ENCODE data around the gene SLC6A9.

The SLC6A9 gene

DNA sequence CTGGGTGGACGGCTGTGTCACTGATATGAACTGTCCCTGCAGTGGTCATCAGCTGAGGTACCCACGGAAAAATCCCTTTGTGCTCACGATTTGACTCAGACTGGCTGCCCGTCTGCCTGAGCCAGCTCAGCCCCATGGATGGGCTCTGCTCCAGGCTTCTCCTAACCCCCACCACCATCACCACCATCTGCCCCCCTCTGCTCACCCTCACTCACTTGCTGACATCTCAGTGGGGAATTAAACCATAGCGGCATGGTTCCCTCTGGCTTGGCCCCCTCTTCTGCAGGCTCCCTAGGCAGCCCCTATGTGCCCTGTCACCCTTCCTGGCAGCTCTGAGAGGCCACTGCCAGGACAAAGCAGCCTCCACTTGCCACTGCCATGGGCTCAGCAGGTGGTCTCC is 17.3 kb downstream of the SLC6A9 start:
- no peak overlapping the region for H3K4me3 ChIP-seq (ENCODE audit: low read length)
- DNase-seq (ENCODE audit: low read depth): no peak
- H3K36me3 ChIP-seq (ENCODE audit: control insufficient read depth, insufficient read depth, low read length, severe bottlenecking): no peaks in the 10 kb centered on the region
- no peaks in the 10 kb centered on the region for H3K27me3 ChIP-seq (replicated peaks; ENCODE audit: control insufficient read depth, insufficient read depth, low read length)
- no peaks in the 10 kb centered on the region for H3K9me3 ChIP-seq (ENCODE audit: control insufficient read depth, low read length)
- H3K9ac ChIP-seq (ENCODE audit: low read length): no peak overlapping the region
- peaks cover 8% of the 10 kb centered on the region for H3K4me1 ChIP-seq (ENCODE audit: control insufficient read depth, insufficient read depth, low read length)

DNA sequence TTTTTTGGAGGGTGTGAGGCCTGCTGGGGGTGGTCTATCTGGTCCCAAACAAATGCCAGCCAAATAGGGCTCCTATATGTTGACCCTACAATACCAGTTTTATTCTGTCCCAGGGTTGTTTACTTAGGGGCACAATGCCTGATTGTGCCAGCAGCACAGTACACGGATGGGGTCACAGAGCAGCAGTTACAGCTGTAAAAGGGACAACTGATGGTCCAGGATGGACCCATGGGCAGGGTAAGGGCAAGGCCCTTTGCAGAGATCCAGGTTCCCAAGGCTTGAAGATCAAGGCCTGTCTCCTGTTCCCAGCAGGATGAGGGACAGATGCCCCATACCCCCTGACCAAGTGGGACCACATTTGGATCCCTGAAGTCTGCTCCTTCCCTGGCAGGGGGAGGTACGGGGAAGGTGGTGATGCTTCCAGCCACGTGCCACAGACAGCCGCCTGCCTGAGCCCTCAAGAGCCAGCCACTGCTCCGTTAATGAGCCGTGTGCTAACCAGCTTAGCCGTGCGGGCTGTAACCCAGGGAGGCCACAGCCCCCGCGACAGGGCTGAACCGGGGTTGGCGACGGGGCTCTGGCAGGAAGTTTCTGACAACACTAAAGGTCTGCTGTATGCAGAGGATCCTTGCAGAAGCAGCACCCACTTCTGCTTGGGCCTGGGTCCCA is 18.2 kb downstream of the SLC6A9 start:
- no peaks in the 10 kb centered on the region for H3K27me3 ChIP-seq (replicated peaks; ENCODE audit: control insufficient read depth, insufficient read depth, low read length)
- DNase-seq (ENCODE audit: low read depth): no peak
- peaks cover 8% of the 10 kb centered on the region for H3K4me1 ChIP-seq (ENCODE audit: control insufficient read depth, insufficient read depth, low read length)
- H3K9me3 ChIP-seq (ENCODE audit: control insufficient read depth, low read length): no peaks in the 10 kb centered on the region
- H3K36me3 ChIP-seq (ENCODE audit: control insufficient read depth, insufficient read depth, low read length, severe bottlenecking): no peaks in the 10 kb centered on the region
- no peak overlapping the region for H3K9ac ChIP-seq (ENCODE audit: low read length)
- H3K4me3 ChIP-seq (ENCODE audit: low read length): no peak overlapping the region

DNA sequence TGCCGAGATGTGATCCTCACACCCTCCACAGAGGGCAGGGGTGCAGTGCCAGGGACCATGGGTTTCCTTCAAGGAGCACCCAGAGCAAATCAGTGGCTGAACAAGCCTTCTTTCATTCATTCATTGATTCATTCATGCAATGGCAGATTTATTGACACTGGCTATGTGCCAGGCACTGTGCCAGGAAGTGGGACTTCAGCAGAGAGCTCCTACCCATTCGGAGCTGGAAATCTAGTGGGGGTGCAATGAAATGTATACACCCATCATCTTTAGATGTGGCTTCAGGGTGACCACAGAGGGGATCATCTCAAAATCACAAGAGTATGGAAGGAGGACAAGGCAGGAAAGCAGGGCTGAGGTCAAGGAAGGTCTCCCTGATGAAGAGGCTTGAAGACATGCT is 18.9 kb downstream of the SLC6A9 start:
- no peak overlapping the region for H3K9ac ChIP-seq (ENCODE audit: low read length)
- H3K36me3 ChIP-seq (ENCODE audit: control insufficient read depth, insufficient read depth, low read length, severe bottlenecking): no peaks in the 10 kb centered on the region
- DNase-seq (ENCODE audit: low read depth): no peak
- H3K9me3 ChIP-seq (ENCODE audit: control insufficient read depth, low read length): no peaks in the 10 kb centered on the region
- no peaks in the 10 kb centered on the region for H3K27me3 ChIP-seq (replicated peaks; ENCODE audit: control insufficient read depth, insufficient read depth, low read length)
- H3K4me3 ChIP-seq (ENCODE audit: low read length): no peak overlapping the region
- H3K4me1 ChIP-seq (ENCODE audit: control insufficient read depth, insufficient read depth, low read length): peaks cover 8% of the 10 kb centered on the region

DNA sequence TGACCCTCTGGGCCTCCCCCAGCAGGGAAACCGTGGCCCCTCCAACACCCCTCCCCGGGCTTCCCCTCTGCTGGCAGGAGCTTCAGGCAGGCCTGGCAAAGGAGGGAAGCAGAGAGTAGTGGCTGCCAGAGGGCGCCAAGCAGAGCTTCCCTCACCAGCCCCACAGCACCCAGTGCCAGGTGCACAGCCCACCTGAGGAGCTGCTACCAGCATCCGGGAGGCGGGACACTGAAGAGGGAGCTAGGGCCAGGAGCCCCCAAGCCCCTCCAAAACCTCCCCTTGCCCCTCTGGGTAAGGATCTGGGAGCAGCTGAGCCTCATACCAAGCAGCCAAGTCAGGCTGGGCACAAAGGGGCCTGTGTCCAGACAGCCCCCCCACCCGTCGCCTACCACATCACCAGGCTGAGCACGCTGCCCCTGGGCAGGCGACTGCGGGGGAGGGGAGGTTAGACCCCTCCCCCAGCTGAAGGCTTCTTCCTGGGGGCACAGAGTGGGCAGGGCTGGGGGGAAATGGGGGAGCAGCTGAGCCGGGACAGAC is 20.3 kb downstream of the SLC6A9 start:
- Histone ChIP-seq H3K36me3 (ENCODE audit: control insufficient read depth, insufficient read depth, low read length, severe bottlenecking) (no peaks in the 10 kb centered on the region), H3K27me3 (replicated peaks; ENCODE audit: control insufficient read depth, insufficient read depth, low read length) (no peaks in the 10 kb centered on the region), H3K4me3 (ENCODE audit: low read length) (no peak overlapping the region), H3K4me1 (ENCODE audit: control insufficient read depth, insufficient read depth, low read length) (peaks cover 9% of the 10 kb centered on the region), H3K9me3 (ENCODE audit: control insufficient read depth, low read length) (no peaks in the 10 kb centered on the region), H3K9ac (ENCODE audit: low read length) (no peak overlapping the region)
- no peak for DNase-seq (ENCODE audit: low read depth)

DNA sequence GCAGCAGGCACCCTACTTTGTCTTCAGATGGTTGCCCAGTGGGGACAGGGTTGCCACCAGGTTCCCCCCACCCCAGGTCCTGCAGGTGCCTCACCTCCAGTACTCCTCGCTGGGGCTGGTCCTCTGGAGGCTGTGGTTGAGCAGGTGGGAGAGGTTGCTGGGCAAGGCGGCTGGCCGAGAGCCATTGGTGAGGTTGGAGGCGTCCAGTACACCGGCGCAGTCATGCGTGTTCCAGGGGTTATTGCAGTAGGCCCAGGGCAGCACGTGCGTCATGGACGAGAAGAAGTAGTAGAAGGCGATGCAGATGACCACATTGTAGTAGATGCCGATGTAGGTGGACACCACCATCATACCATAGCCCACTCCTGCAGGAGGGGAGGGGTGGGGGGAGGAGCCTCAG is 23.0 kb downstream of the SLC6A9 start:
- DNase-seq (ENCODE audit: low read depth): no peak
- Histone ChIP-seq H3K27me3 (replicated peaks; ENCODE audit: control insufficient read depth, insufficient read depth, low read length) (no peaks in the 10 kb centered on the region), H3K9ac (ENCODE audit: low read length) (no peak overlapping the region), H3K9me3 (ENCODE audit: control insufficient read depth, low read length) (no peaks in the 10 kb centered on the region), H3K4me1 (ENCODE audit: control insufficient read depth, insufficient read depth, low read length) (peaks cover 4% of the 10 kb centered on the region), H3K4me3 (ENCODE audit: low read length) (no peak overlapping the region), H3K36me3 (ENCODE audit: control insufficient read depth, insufficient read depth, low read length, severe bottlenecking) (no peaks in the 10 kb centered on the region)

DNA sequence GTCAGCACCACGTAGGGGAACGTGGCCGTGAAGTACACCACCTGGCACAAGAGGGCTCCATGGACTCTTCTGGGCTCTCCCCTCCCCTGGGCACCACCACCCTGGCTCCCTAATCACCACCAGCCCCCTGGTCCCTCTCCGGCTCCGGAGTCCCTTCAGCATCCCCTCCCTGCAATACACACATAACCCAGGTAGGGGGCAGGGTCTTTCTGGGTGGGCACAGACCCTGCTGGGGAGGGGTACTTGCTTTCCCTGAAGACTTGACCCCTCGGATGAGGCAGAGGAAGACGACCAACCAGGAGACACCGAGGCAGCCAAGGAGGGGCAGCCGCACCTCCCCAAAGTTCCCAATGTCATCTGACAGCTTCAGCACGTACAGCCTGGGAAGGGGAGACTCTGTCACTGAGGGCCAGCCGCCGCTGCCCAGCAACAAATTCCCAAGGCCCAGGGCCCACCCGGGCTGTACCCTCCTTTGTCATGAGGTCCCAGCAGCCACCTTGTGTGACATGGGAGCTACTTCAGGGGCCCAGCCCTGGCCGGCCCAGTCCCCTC is 28.6 kb downstream of the SLC6A9 start:
- DNase-seq (ENCODE audit: low read depth): no peak
- H3K4me3 ChIP-seq (ENCODE audit: low read length): no peak overlapping the region
- no peaks in the 10 kb centered on the region for H3K27me3 ChIP-seq (replicated peaks; ENCODE audit: control insufficient read depth, insufficient read depth, low read length)
- peaks cover 4% of the 10 kb centered on the region for H3K4me1 ChIP-seq (ENCODE audit: control insufficient read depth, insufficient read depth, low read length)
- peaks cover 6% of the 10 kb centered on the region for H3K36me3 ChIP-seq (ENCODE audit: control insufficient read depth, insufficient read depth, low read length, severe bottlenecking)
- H3K9me3 ChIP-seq (ENCODE audit: control insufficient read depth, low read length): no peaks in the 10 kb centered on the region
- H3K9ac ChIP-seq (ENCODE audit: low read length): no peak overlapping the region

DNA sequence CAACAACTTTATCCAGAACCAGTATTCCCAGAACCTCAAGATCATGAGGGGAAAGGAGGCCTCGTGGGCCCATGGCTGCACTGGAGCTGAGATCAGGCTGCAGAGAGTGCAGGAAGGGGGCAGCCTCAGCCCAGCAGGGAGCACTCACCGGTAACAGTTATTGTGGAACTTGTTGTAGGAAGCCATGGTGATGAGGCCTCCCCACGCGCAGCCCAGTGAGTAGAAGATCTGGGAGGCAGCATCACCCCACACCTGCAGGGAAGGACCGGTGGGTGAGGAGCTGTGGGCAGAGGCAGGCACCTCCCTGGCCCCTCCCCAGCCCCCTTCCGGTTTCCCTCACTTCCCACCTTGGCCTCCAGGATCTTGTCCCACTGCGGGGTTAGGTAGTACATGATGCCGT is 29.1 kb downstream of the SLC6A9 start:
- peaks cover 6% of the 10 kb centered on the region for H3K36me3 ChIP-seq (ENCODE audit: control insufficient read depth, insufficient read depth, low read length, severe bottlenecking)
- no peaks in the 10 kb centered on the region for H3K27me3 ChIP-seq (replicated peaks; ENCODE audit: control insufficient read depth, insufficient read depth, low read length)
- H3K9me3 ChIP-seq (ENCODE audit: control insufficient read depth, low read length): no peaks in the 10 kb centered on the region
- H3K4me1 ChIP-seq (ENCODE audit: control insufficient read depth, insufficient read depth, low read length): peaks cover 4% of the 10 kb centered on the region
- no peak overlapping the region for H3K9ac ChIP-seq (ENCODE audit: low read length)
- no peak overlapping the region for H3K4me3 ChIP-seq (ENCODE audit: low read length)
- no peak for DNase-seq (ENCODE audit: low read depth)

DNA sequence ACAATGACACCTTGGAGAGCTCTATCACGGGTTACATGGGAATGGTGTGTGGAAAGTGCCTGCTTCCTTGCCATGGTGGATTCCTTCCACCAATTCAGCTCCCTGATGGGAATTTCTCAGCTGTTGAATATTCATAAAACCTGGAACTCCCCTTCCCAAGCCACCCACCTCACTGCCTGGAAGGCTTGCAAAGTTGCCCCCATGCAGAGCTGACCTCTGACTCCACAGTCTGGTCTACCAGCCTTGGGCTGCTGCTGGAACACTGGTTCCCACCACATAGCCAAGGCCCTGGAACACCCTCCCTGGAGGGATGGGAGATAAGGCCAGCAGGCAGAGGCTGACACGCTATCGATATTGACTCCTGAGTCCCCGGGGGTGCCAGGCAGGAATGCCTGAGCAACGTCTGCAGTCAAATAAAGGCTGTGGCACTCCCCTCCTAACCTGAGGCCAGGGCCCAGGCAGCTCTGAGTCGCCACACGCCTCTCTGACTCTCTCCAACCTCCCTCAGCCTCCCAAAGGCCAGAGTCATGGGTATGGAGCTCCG is 31.1 kb downstream of the SLC6A9 start:
- H3K4me1 ChIP-seq (ENCODE audit: control insufficient read depth, insufficient read depth, low read length): no peaks in the 10 kb centered on the region
- H3K4me3 ChIP-seq (ENCODE audit: low read length): no peak overlapping the region
- H3K9ac ChIP-seq (ENCODE audit: low read length): no peak overlapping the region
- H3K36me3 ChIP-seq (ENCODE audit: control insufficient read depth, insufficient read depth, low read length, severe bottlenecking): peaks cover 6% of the 10 kb centered on the region
- DNase-seq (ENCODE audit: low read depth): no peak
- H3K9me3 ChIP-seq (ENCODE audit: control insufficient read depth, low read length): no peaks in the 10 kb centered on the region
- no peaks in the 10 kb centered on the region for H3K27me3 ChIP-seq (replicated peaks; ENCODE audit: control insufficient read depth, insufficient read depth, low read length)

DNA sequence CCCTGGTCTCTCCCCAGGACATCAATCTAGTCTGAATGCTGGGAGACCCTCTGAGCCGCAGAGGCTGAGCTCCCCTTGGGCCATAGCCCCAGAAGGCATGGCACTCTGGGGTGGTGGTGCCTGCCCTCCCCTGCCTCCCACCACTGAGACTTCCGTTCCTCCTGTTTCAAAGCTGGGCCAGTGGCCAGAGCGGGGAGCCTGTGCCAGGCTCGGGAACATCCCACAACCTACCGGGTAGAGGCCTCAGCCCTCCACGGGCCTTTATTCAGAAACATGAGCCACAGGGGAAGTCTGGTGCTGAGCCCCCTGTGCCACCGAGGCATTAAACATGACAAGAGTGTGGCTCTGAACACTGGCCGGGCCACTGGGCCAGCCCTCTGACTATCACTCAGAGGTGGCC is 31.8 kb downstream of the SLC6A9 start:
- Histone ChIP-seq H3K27me3 (replicated peaks; ENCODE audit: control insufficient read depth, insufficient read depth, low read length) (no peaks in the 10 kb centered on the region), H3K36me3 (ENCODE audit: control insufficient read depth, insufficient read depth, low read length, severe bottlenecking) (peaks cover 6% of the 10 kb centered on the region), H3K9me3 (ENCODE audit: control insufficient read depth, low read length) (no peaks in the 10 kb centered on the region), H3K4me1 (ENCODE audit: control insufficient read depth, insufficient read depth, low read length) (no peaks in the 10 kb centered on the region), H3K9ac (ENCODE audit: low read length) (no peak overlapping the region), H3K4me3 (ENCODE audit: low read length) (no peak overlapping the region)
- DNase-seq (ENCODE audit: low read depth): no peak

DNA sequence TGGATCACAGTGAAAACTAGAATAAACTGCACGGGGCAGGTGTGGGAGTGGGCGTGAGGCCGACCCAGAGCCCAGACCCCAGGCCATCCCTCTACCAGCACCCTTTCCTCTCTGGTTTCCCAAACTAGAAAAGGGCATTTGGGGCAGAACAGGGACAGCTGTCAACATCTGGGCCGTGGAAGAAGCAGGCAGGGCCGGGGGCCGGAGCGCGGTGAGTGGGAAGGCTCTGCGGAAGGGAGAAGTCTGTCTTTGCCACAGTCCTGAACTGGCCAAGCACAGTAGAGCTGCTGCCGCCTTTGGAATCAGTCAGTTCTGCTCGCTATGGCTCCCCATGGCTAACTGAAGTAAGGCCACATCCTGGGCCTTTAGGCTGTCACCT is 33.3 kb downstream of the SLC6A9 start:
- no peak overlapping the region for H3K4me3 ChIP-seq (ENCODE audit: low read length)

DNA sequence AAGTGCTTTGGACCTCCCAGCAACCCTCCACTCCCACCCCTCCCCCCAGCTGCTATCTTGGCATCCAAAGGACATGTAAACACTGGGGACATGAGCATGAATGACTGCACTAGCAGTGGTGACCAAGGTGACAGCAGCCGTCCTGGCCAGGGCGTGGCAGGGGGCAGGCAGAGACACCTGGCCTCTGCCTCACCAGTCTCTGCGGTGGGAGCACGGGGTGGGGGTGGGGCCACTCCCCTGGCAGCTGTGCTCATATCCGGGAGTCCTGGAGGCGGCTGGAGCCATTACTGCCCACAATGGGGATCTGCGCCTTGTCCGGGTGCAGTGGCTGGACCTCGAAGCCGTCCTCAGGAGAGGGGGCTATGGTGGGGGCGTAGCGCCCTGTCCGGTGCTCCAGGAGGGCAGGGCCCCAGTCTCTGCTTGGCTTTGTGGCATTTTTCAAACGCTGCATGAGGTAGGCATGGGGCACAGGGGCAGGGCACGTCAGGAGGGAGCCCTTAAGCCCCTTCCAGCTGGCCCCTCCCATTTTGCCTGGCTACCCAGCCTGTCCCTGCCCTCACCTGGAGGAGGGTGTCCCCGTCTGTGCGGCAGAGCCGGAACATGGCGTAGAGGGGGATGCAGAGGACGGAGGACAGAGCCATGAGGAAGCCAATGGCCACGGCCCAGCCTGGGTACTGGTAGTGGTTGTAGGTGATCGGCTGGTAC is 33.8 kb downstream of the SLC6A9 start:
- Histone ChIP-seq H3K27me3 (replicated peaks; ENCODE audit: control insufficient read depth, insufficient read depth, low read length) (no peaks in the 10 kb centered on the region), H3K36me3 (ENCODE audit: control insufficient read depth, insufficient read depth, low read length, severe bottlenecking) (peaks cover 6% of the 10 kb centered on the region), H3K9ac (ENCODE audit: low read length) (no peak overlapping the region), H3K4me1 (ENCODE audit: control insufficient read depth, insufficient read depth, low read length) (no peaks in the 10 kb centered on the region), H3K4me3 (ENCODE audit: low read length) (no peak overlapping the region), H3K9me3 (ENCODE audit: control insufficient read depth, low read length) (no peaks in the 10 kb centered on the region)
- no peak for DNase-seq (ENCODE audit: low read depth)

More for the DNA sequence above, 33.3 kb downstream of the SLC6A9 start:
- DNase-seq (ENCODE audit: low read depth): no peak
- H3K4me1 ChIP-seq (ENCODE audit: control insufficient read depth, insufficient read depth, low read length): no peaks in the 10 kb centered on the region
- H3K9ac ChIP-seq (ENCODE audit: low read length): no peak overlapping the region
- H3K27me3 ChIP-seq (replicated peaks; ENCODE audit: control insufficient read depth, insufficient read depth, low read length): no peaks in the 10 kb centered on the region
- H3K9me3 ChIP-seq (ENCODE audit: control insufficient read depth, low read length): no peaks in the 10 kb centered on the region
- H3K36me3 ChIP-seq (ENCODE audit: control insufficient read depth, insufficient read depth, low read length, severe bottlenecking): peaks cover 6% of the 10 kb centered on the region
